ENCODE measurements around the gene SH2D7.

SH2D7 gene

DNA sequence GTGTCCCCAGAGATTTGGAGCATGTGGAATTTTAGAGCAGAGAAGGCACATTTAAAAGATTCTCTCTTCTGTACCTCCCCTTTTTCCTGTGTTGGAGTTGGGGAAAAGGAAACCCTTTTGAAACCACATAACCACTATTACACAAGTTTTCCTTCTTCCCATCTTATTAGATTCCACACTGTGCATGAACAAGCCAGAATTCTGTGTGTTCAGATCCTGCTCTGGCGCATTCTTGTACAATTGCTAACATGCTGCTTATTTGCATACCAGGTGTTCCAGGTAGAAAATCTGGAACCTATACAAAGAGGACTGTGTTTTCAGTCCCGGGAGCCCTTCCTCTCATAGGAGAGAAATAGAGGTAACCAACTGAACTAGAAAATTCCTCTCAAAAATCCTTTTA, 41.4 kb downstream of the SH2D7 start:
- DNase-seq (ENCODE audit: low spot score), result peak; percentile 21
- Histone ChIP-seq H3K27ac (no peak overlapping the region), H3K4me3 (no peak overlapping the region)
- TF ChIP-seq CTCF (IDR thresholded peaks at IDR 0.05), result no peak

GRCh38 chr15:78139578-78139977, 47.2 kb downstream of the SH2D7 start:
- DNase-seq (ENCODE audit: low spot score), result peak; percentile 17
- H3K27ac ChIP-seq, result no peak overlapping the region
- no peak for TF ChIP-seq CTCF (IDR thresholded peaks at IDR 0.05)

DNA sequence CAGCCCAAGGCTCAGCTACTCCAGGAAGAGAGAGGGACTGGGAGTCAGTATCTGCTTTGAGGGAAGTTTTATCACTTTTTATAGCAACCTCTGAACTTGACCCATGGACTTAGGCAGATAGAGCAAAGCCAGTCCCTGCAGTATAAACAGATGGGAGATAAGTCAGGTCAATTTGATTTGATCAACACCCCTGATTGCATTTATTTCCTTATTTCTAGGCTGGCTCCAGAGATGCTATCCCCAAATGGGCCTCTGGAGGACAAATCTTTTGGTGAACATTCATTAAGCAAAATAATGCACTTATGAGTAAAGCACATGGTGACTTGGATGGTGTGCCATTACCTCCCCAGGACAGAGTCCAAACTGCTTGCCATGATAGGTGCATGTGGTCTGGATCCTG, 47.9 kb downstream of the SH2D7 start:
- TF ChIP-seq CTCF (IDR thresholded peaks at IDR 0.05), result no peak
- Histone ChIP-seq H3K27ac (no peak overlapping the region), H3K4me3 (no peak overlapping the region)
- no peak for DNase-seq (ENCODE audit: low spot score)

More at GRCh38 chr15:78139578-78139977, 47.2 kb downstream of the SH2D7 start:
- no peak overlapping the region for H3K4me3 ChIP-seq

DNA sequence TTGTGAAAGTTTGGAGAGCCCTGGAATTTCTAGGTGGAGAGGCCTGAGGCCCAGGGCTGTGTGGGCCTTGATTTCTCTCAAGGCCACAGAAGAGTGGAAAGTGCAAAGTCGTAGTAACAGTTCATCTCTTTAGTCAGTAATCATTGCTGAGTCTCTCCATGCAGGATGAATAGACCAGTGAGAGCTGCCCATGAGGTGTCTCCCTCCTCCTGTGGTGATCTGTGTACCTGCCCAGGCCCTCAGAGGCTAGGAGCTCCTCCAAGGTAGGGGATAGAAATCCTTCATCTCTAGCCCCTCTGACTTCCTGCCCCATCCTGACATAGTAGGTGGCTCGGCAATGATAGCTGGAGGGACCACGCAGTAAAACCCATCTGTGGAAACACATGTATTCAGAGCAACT, 50.0 kb downstream of the SH2D7 start:
- DNase-seq (ENCODE audit: low spot score), result no peak
- H3K4me3 ChIP-seq, result no peak overlapping the region
- TF ChIP-seq CTCF (IDR thresholded peaks at IDR 0.05), result no peak
- H3K27ac ChIP-seq, result no peak overlapping the region

- DNase-seq (ENCODE audit: low spot score), result peak; percentile 35
- no peak overlapping the region for H3K4me3 ChIP-seq
- no peak overlapping the region for H3K27ac ChIP-seq
- TF ChIP-seq CTCF (IDR thresholded peaks at IDR 0.05), result no peak
These were observed 54.2 kb downstream of the SH2D7 start for GRCh38 chr15:78146425-78147154.

- no peak for DNase-seq (ENCODE audit: low spot score)
- no peak for TF ChIP-seq CTCF (IDR thresholded peaks at IDR 0.05)
- Histone ChIP-seq H3K27ac (no peak overlapping the region), H3K4me3 (no peak overlapping the region)
These were observed 55.2 kb downstream of the SH2D7 start for GRCh38 chr15:78147566-78147965.

DNA sequence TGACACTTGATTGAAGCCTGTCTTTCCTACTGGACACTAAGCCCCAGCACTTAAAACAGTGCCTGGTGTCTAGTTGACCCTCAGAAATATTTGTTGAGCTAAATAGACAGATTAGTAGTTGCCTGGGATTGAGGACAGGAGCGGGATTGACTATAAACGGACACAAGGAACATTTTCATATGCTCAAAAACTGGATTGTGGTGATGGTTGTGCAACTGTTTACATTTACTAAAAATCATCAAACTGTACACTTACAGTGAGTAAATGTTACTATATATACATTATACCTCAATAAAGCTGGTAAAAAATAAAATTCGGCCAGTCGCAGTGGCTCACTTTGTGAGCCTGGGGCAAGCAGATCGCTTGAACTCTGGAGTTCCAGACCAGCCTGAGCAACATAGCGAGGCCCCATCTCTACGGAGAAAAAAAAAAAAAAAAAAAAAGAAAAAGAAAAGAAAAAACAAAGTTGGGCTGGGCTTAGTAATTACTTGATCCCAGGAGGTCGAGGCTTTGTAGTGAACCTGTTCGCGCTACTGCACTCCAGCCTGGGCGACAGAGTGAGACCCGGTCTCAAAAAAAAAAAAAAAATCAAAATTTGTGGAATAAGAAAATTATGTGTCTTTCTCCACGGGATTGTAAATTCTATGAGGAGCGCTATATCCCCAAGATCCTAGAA, 56.2 kb downstream of the SH2D7 start:
- TF ChIP-seq CTCF (IDR thresholded peaks at IDR 0.05), result no peak
- Histone ChIP-seq H3K4me3 (peak overlapping the region; percentile 99), H3K27ac (peak overlapping the region; percentile 38 to 97)
- no peak for DNase-seq (ENCODE audit: low spot score)
